NOMO-1 treated with dmso at 0.1 percent for 144 hours (cell line): ENCODE data around the gene RET.

Source experiments
- DNase-seq: peaks from one replicate; lab custom pipeline; 2025; ENCODE audit not compliant: unreplicated experiment; lab: John Stamatoyannopoulos, UW

The RET gene

DNA sequence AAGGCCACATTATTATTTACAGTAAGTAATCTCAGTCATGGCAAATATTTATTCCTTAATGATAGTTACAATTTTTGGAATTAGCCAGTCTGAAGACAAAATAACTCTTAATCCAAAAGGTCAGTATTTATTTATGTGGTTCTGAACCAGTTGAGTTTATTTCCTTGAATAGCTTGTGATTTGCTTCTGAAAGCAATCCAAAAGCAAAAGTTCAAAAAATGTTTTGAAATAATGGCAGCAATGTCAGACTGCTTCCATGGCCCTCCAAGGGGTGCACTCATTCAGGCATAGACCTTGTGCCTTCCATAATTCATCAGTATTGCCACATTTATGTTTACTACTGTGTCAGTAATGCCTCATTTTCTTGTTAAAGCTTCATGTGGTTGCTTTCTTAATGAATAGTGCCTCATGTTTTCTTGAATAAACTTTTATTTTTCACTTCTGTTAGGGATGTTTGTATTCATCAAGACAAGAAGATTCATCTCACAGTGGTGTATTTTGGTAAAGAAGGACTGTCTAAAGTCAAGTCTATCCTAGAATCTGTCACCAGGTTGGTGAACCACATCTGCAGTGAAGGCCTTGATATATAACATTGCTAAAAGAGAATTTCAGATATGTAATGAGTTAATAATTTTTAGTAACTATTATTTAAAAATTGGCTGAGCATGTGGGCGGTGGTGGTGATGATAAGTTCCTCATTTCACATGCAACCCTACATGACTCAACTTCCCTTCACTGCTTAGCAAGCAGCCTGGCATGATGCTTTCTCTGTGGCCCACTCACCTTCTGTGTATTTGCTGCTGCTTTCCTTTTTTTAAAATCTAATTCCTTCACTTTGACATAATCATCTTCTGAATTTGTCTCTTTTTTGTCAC is 83.4 kb downstream of the RET start:
- DNase-seq = no peak

DNA sequence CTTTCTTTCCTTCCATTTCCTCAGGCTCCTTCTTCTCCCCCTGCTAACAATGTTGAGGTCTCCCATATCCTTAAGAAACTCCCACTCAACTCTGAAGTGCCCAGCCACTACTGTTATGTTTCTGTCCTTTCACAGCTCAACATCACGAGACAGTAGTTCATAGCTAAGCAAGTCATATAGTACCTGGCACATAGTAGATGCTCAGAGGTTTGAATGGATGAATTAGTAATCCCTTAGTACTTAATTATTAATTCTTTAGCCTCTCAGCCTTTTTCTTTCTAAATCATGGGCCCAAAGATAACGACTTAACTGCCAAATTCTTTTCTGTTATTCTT is 84.0 kb downstream of the RET start:
- DNase-seq = no peak

DNA sequence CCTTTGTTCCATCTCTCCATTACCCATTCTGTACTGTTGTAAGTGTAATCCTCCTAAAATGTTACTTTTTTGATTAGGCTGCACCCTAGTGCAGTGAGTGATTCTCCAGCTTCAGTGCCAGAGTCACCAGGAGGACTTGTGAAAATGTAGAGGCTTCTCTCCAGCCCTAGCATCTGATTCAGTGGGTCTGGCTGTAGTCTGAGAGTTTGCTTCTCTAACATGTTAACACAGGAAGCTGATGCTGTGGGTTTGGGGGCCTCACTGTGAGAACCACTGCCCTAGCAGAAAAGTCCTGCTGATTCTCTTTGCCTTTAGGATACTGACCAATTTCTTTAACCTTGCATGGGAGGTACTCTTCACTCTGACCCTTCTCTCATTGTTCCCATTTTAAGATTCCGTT is 85.7 kb downstream of the RET start:
- no peak for DNase-seq

DNA sequence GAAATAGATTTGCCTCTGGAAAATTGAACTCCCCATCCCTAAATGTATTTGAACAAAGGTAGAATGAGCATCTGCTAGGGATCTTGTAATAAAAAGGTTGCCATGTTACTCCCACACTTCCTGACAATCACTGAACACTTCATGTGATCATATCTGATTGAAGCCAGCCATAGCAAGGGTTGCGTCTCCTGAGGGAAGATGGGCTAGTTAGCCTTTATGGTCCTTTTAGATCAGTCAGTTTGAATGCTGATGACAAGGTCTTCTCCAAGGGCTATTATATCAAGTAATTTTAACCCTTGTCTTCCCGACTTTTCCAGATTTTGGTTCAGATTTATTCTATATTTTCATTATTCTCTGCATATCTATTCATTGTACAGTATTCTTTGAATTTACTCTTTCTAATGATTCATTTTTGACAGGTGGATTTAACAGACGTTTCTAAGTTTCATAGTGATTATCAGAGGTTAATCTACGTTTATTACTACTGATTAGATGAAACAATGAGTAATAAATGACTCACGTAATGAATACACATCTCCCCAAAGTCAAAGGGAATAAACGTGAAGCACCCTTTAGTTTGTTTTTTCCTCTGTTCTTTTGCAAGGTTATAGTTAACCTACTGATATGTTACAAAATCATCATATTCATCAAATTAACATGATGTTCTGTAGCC is 89.5 kb downstream of the RET start:
- DNase-seq = no peak

DNA sequence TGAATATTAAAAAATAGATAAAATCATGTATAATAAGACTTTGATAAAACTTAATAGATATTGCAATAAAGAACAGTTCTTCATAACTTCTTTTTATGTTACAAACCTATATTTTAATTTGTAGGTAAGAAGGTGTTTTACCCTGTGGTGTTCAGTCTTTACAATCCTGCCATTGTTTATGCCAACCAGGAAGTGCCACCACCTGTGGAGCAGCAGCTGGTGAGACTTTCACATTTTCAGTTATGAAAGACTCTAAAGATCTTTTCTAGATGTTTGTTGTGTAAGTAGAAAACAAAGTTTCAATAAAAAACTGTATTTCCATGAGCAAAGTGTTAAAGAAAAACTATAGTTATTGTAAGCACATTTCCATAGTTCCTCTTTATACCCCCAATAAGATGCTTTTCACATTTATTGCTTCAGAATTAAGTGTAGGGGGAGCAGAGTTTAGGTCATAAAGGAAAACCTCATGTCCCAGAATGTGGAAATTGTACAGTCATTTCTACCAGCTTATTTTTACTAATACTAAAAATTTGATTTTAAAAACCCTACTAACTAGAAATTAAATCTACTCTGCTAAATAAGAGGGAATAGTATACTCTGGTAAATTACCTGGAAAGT is 90.1 kb downstream of the RET start:
- no peak for DNase-seq

DNA sequence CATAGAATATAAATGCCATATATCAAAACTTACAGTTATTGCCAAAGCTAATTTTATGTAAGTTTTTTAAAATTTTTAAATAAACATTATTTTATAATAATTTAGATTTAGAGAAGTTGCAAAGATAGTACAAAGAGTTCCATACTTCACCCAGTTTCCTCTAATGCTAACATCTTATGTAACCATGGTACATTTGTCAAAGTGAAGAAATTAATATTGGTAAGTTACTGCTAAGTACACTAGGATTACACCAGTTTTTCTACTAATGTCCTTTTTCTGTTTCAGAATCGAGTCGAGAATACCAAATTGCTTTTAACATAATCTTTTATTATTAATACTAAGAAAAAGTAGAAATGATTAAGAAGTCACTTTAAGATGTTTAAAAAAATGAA is 90.6 kb downstream of the RET start:
- DNase-seq = no peak

DNA sequence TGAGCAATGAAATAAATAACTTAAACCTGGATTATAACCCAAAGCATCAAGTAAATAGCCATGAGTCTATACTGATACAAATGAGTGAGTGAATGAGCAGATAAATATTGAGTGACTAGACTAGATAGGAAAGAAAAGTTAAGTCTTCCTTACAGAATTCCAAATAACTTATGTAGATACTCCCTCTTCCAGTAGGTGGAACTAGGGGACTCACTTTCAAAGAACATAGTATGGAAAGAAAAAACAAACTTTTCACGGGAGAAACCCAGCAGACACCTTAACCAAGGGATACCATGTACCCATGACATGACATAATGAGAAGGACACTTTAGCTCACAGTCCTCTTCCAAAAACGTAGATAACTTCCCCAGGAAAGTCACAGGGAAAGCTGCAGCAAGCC is 93.6 kb downstream of the RET start:
- no peak for DNase-seq

DNA sequence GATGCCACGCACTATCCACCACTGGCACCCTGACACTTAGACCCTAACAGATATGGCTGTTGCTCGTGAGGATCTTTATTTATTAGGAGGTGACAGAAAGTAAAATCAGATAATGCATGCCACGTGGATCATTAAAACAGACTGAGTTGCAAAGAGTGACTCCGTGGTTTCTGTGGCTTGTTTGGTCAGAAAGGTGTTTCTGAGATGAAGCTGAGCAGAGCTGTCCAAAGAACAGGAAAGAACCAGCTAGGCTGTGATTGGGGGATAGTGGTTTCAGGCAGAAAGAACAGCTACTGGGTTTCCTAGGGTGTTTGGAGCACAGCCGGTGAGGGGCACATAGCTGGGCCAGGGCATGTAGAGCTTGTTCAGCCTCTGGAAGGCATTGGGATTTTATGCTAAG is 95.8 kb downstream of the RET start:
- DNase-seq = no peak

DNA sequence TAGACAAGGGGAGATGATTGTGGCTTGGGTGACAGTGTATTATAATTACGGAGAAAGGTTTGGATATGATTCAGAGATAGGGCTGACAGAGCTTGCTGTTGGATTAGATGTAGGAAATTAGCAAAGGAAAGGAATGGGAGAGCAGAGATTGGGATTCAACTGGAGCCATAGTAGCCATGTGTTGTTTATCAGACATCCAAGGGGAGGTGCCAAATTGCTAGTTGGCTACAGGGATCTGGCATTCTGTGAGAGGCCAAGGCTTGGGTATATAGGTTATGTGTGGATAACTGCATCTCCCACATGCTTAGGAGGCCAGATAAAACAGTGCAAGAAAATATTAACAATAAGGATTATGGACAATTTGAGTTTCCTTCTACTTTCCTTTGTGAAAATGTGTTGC is 96.3 kb downstream of the RET start:
- DNase-seq = no peak

DNA sequence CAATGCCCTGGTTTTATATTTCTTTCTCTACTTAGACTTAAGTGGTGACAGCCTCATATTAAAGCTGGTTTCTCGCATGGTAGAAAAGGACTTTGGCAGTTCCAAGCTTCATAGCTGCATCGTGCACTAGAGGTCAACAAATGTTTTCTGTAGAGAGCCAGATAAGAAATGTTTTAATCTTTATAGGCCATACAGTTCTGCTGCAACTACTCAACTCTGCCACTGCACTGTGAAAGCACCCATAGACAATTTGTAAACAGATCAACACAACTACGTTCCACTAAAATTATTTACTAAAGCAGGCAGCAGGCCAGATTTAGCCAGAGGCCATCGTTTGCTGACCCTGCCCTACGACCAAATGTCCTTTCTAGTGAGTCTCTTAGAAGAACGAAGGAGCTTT is 98.1 kb downstream of the RET start:
- DNase-seq = no peak

DNA sequence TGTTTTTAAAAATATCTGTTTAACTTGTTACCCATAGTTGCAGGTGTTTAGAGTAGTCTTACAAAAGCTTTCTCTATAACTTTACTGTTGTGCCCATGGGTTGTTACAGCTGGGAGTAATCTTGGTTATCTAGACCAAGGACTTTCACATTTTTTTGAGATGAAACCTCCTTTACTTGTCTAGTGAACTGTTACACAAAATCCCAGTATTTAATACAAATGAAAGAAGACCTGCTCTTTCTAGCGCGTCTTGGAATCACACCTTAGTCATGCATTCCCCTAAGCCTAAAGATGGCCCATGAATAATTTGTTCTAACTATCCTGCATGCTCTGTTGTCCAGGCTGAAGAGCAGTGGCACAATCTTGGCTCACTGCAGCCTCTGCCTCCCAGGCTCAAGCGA is 99.4 kb downstream of the RET start:
- DNase-seq = no peak

DNA sequence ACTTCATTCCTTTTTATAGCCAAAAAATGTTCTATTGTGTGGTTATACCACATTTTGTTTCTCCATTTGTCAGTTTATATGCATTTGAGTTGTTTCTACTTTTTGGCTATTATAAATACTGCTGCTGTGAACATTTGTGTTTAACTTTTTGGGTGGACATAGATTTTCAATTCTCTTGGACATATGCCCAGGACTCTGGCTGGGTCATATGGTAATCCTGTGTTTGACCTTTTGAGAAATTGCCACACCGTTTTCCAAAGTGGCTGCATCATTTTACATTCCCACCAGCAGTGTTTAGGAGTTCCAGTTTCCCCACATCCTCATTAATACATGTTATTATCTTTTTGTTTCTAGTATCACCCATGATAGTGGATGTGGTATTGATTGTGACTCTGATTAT is 100.7 kb downstream of the RET start:
- DNase-seq = no peak
